GM10266 (cell line): ENCODE results near the gene CTSC.

ENCODE experiments used
- DNase-seq: peaks from one replicate; pipeline ENCODE4 v3.0.0; 2012; ENCODE audit errors: extremely low spot score
- CTCF ChIP-seq: IDR thresholded peaks from 2 replicates; pipeline ENCODE4 v1.5.1; 2012; ENCODE audit warnings: mild to moderate bottlenecking, low read depth; ENCODE audit not compliant: control insufficient read depth, insufficient read depth; ENCODE audit errors: missing control alignments

The CTSC gene

GRCh38 chr11:88320149-88320559, 17.4 kb downstream of the CTSC start:
- DNase-seq: no peak
- TF ChIP-seq CTCF: no peak

GRCh38 chr11:88318017-88318416, 19.5 kb downstream of the CTSC start:
- DNase-seq: no peak
- no peak for TF ChIP-seq CTCF

- no peak for TF ChIP-seq CTCF
- DNase-seq: no peak
These were observed 20.0 kb downstream of the CTSC start for GRCh38 chr11:88317536-88317935.

- DNase-seq: no peak
- no peak for TF ChIP-seq CTCF
These were observed 21.5 kb downstream of the CTSC start for GRCh38 chr11:88315981-88316441.

- no peak for TF ChIP-seq CTCF
- DNase-seq: no peak
These were observed 22.5 kb downstream of the CTSC start for GRCh38 chr11:88315015-88315414.

- no peak for DNase-seq
- no peak for TF ChIP-seq CTCF
These were observed 24.1 kb downstream of the CTSC start for GRCh38 chr11:88313441-88313840.

- no peak for TF ChIP-seq CTCF
- DNase-seq: no peak
These were observed 24.9 kb downstream of the CTSC start for GRCh38 chr11:88312628-88313027.
